Mammary epithelial cell (primary cell): ENCODE measurements around the gene EDDM13.

Experiments used
- EZH2 ChIP-seq: IDR thresholded peaks from 2 replicates; pipeline ENCODE4 v1.6.1; 2012; ENCODE audit warnings: low read length, inconsistent platforms, borderline replicate concordance
- TF ChIP-seq, protein P1 (sequence below), 2 donors: IDR thresholded peaks in 1 of 2; conservative IDR thresholded peaks in 1 of 2; 2 replicates each; pipeline ENCODE4 v1.5.1; 2011 to 2012; ENCODE audit warnings: inconsistent platforms in 2 of 2, low read length in 2 of 2, mild to moderate bottlenecking in 2 of 2, control low read depth in 1 of 2, low read depth in 1 of 2; ENCODE audit not compliant: insufficient read depth in 1 of 2; ENCODE audit errors: extremely low read depth in 1 of 2

DNA sequence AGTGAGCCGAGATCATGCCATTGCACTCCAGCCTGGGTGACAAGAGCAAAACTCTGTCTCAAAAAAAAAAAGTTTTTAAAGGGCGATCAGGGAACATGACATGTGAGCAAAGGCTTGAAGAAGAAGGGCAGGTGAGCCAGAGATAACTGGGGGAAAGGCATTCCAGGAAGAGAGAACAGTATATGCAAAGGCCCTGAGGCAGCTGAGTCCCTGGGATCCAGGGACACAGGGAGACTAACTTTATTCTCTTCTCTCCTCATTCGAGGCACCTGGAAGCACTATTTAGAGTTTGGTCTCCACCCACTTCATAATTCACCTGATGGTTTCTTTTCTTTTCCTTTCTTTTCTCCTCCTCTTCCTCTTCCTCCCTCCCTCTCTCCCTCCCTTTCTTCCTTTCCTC is 24.5 kb downstream of the EDDM13 start:
- TF ChIP-seq, protein P1, sequence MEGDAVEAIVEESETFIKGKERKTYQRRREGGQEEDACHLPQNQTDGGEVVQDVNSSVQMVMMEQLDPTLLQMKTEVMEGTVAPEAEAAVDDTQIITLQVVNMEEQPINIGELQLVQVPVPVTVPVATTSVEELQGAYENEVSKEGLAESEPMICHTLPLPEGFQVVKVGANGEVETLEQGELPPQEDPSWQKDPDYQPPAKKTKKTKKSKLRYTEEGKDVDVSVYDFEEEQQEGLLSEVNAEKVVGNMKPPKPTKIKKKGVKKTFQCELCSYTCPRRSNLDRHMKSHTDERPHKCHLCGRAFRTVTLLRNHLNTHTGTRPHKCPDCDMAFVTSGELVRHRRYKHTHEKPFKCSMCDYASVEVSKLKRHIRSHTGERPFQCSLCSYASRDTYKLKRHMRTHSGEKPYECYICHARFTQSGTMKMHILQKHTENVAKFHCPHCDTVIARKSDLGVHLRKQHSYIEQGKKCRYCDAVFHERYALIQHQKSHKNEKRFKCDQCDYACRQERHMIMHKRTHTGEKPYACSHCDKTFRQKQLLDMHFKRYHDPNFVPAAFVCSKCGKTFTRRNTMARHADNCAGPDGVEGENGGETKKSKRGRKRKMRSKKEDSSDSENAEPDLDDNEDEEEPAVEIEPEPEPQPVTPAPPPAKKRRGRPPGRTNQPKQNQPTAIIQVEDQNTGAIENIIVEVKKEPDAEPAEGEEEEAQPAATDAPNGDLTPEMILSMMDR (conservative IDR thresholded peaks at IDR 0.05 in 1 of 2, IDR thresholded peaks at IDR 0.05 in 1 of 2; ENCODE audit: extremely low read depth in 1 of 2, insufficient read depth in 1 of 2, low read depth in 1 of 2, low read length in 2 of 2): no peak
- TF ChIP-seq EZH2: no peak
